Sigmoid colon (tissue), 7 donors: Measurements from ENCODE around the gene YIF1B. TPM values are rescaled to one million over a fixed set of nuclear protein-coding genes. Genes with fewer than 3 reads are reported as not detected.

ENCODE experiments used
- DNase-seq: peaks from one replicate; pipeline ENCODE4 v3.0.0-alpha.2; 2019
- H3K27ac ChIP-seq, 4 donors: fragments of 200-600 bp; sonication (generic); one replicate each; pipeline ENCODE4 v1.5.1; 2016 to 2019; ENCODE audit warnings: mild to moderate bottlenecking in 1 of 4
- H3K27me3 ChIP-seq, 3 donors: fragments of 200-600 bp; sonication (generic); one replicate each; pipeline ENCODE4 v1.5.1; 2019; ENCODE audit warnings: mild to moderate bottlenecking in 1 of 3
- H3K36me3 ChIP-seq, 4 donors: fragments of 200-600 bp; sonication (generic); one replicate each; pipeline ENCODE4 v1.5.1; 2016 to 2019
- H3K4me1 ChIP-seq, 4 donors: fragments of 200-600 bp; sonication (generic); one replicate each; pipeline ENCODE4 v1.5.1; 2017 to 2019
- H3K4me3 ChIP-seq, 4 donors: fragments of 200-600 bp; sonication (generic); one replicate each; pipeline ENCODE4 v1.5.1; 2017 to 2019; ENCODE audit warnings: mild to moderate bottlenecking in 2 of 4, moderate library complexity in 1 of 4
- H3K9me3 ChIP-seq, 4 donors: fragments of 200-600 bp in 3 of 4; sonication (generic) in 3 of 4; one replicate each; pipeline versions ENCODE4 v1.5.1 to v1.6.1; 2013 to 2019
- CTCF ChIP-seq, 4 experiments: fragments of 450-650 bp in 3 of 4; fragments of 200-600 bp in 1 of 4; IDR thresholded peaks; one replicate each; pipeline ENCODE4 v1.5.1; 2016 to 2019; ENCODE audit warnings: antibody characterized with exemption in 4 of 4, mild to moderate bottlenecking in 3 of 4, moderate library complexity in 2 of 4
- EP300 ChIP-seq, 4 donors: sonication (generic); formaldehyde crosslinking; IDR thresholded peaks; one replicate each; pipeline ENCODE4 v1.6.1; 2017; ENCODE audit warnings: antibody characterized with exemption in 4 of 4
- POLR2A ChIP-seq, 2 donors: fragments of 450-650 bp; IDR thresholded peaks; one replicate each; pipeline ENCODE4 v1.6.1; 2016; ENCODE audit warnings: antibody characterized with exemption in 2 of 2, mild to moderate bottlenecking in 2 of 2, moderate library complexity in 2 of 2
- POLR2AphosphoS5 ChIP-seq, 4 donors: sonication (generic); formaldehyde crosslinking; IDR thresholded peaks; one replicate each; pipeline ENCODE4 v1.6.1; 2017; ENCODE audit warnings: antibody characterized with exemption in 4 of 4
- WGBS, 2 donors: extraction: QIAGEN DNeasy Blood & Tissue Kit; methylation state at CpG; one replicate each; pipeline ENCODE4 v1.1.7; 2013; 5-methylcytosine and 5-hydroxymethylcytosine counted together
- intact Hi-C: fragments of 100-400 bp; cut with DNase I; formaldehyde crosslinking; loops from one replicate; pipeline ENCODE4 v1.15.1; 2023
- polyA plus RNA-seq, 3 donors: library from polyadenylated mRNA; stranded (reverse); fragments of 200-250 nt; gene quantifications; one replicate each; pipeline ENCODE4 v1.2.3, GENCODE V29; 2013
- total RNA-seq, 4 donors: library from RNA; depleted of rRNA; stranded (reverse); fragments of >200 nt; gene quantifications; one replicate each; pipeline ENCODE4 v1.1.0, GENCODE V29; 2016
- donor health status: healthy with polysubstance abuse.
- donor health status: Bipolar disorder and iron deficiency.
- donor health status: healthy.

Gene YIF1B
- total and polyA plus RNA-seq, 7 donors = 12.5 to 77.5 (median 14.3) TPM

- DNase-seq = no peak
- H3K9me3 ChIP-seq = no peaks in the 10 kb centered on the region
- intact Hi-C loops = loop anchor here (2.0 kb wide), 1 partner anchor 37 kb away; the partner anchor contains the start of gene YIF1B
- WGBS, 2 donors = 33 to 68% methylated on average over 9 of the region's 9 CpGs
- no peak for TF ChIP-seq CTCF (IDR thresholded peaks at IDR 0.05)
- TF ChIP-seq POLR2AphosphoS5 (IDR thresholded peaks at IDR 0.05) = peak; percentile 24 to 59 (median 32)
- TF ChIP-seq EP300 (IDR thresholded peaks at IDR 0.05) = peak in 2 of 4 donors; percentile 24 to 55
- TF ChIP-seq POLR2A (IDR thresholded peaks at IDR 0.05) = no peak
- peak overlapping the region; percentile 61 to 82 (median 70) for H3K27ac ChIP-seq
- no peaks in the 10 kb centered on the region for H3K36me3 ChIP-seq
- H3K27me3 ChIP-seq = no peaks in the 10 kb centered on the region
- H3K4me3 ChIP-seq = no peak overlapping the region
- H3K4me1 ChIP-seq = peaks cover 0 to 56% (median 51%) of the 10 kb centered on the region in 4 donors
Observed at GRCh38 chr19:38277969-38278680, 37.6 kb downstream of the YIF1B start.

DNA sequence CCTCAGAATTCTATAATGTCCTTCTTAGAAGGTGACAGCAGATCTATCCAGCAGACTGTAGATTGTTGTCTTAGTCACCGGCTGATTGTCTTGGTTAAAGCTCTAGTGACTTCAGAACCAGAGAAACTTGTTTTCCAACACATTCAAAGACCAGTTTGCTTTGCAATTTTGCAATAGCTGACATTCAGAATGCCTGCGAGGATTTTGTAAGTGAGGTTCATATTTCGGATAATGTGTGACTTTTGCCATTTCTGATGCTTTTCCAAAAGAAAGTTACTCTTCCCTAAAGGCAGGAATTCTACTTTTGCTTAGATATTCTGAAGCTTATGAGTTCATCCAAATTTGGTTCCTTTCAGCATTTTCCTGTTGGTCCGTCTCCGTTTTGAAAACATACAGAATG is 38.2 kb downstream of the YIF1B start:
- H3K36me3 ChIP-seq = no peaks in the 10 kb centered on the region
- TF ChIP-seq POLR2AphosphoS5 (IDR thresholded peaks at IDR 0.05) = no peak
- no peak for TF ChIP-seq EP300 (IDR thresholded peaks at IDR 0.05)
- no peak for TF ChIP-seq POLR2A (IDR thresholded peaks at IDR 0.05)
- no peak for TF ChIP-seq CTCF (IDR thresholded peaks at IDR 0.05)
- no peaks in the 10 kb centered on the region for H3K27me3 ChIP-seq
- peaks cover 0 to 61% (median 57%) of the 10 kb centered on the region in 4 donors for H3K4me1 ChIP-seq
- H3K4me3 ChIP-seq = no peak overlapping the region
- H3K9me3 ChIP-seq = no peaks in the 10 kb centered on the region
- H3K27ac ChIP-seq = peak overlapping the region; percentile 61 to 82 (median 70)
- intact Hi-C loops = no loop called here
- no peak for DNase-seq
- WGBS, 2 donors = 53 to 75% methylated on average over 5 of the region's 5 CpGs

GRCh38 chr19:38276942-38277517 is 38.7 kb downstream of the YIF1B start:
- Histone ChIP-seq H3K4me3 (no peak overlapping the region), H3K27me3 (no peaks in the 10 kb centered on the region), H3K9me3 (no peaks in the 10 kb centered on the region), H3K27ac (peak overlapping the region; percentile 61 to 82 (median 70)), H3K4me1 (peaks cover 0 to 61% (median 57%) of the 10 kb centered on the region in 4 donors), H3K36me3 (no peaks in the 10 kb centered on the region)
- WGBS, 2 donors = 87 to 94% methylated on average over 7 of the region's 7 CpGs
- DNase-seq = no peak
- TF ChIP-seq POLR2AphosphoS5 (IDR thresholded peaks at IDR 0.05) = no peak
- no peak for TF ChIP-seq EP300 (IDR thresholded peaks at IDR 0.05)
- no peak for TF ChIP-seq CTCF (IDR thresholded peaks at IDR 0.05)
- TF ChIP-seq POLR2A (IDR thresholded peaks at IDR 0.05) = no peak
- intact Hi-C loops = no loop called here

DNA sequence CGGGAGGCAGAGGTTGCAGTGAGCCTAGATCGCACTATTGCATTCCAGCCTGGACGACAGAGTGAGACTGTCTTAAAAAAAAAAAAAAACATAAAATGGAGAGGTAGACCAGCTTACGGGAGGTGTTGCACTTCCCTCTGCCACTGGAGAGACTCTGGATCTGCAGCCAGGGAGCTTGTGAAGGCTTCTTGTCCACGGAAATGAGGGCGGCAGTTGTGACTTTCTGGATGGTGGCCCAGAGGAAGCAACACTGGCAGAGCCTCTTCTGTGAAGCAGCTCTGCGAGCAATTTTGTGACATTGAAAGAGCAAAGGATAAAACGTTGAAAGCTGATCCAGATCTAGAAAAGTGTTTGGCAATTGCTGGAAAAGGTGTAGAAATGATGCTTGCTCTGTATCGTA is 41.0 kb downstream of the YIF1B start:
- no peaks in the 10 kb centered on the region for H3K36me3 ChIP-seq
- WGBS, 2 donors = 20 to 62% methylated on average over 9 of the region's 9 CpGs
- H3K4me1 ChIP-seq = peaks cover 0 to 59% (median 56%) of the 10 kb centered on the region in 4 donors
- no peak overlapping the region for H3K4me3 ChIP-seq
- H3K27me3 ChIP-seq = no peaks in the 10 kb centered on the region
- no peak for DNase-seq
- TF ChIP-seq POLR2AphosphoS5 (IDR thresholded peaks at IDR 0.05) = no peak
- no peak for TF ChIP-seq POLR2A (IDR thresholded peaks at IDR 0.05)
- no peak for TF ChIP-seq CTCF (IDR thresholded peaks at IDR 0.05)
- TF ChIP-seq EP300 (IDR thresholded peaks at IDR 0.05) = no peak
- intact Hi-C loops = no loop called here
- H3K27ac ChIP-seq = peak overlapping the region in 2 of 4 donors; percentile 38 to 61
- H3K9me3 ChIP-seq = no peaks in the 10 kb centered on the region
